ENCODE results near the gene RAMP3.

The RAMP3 gene

GRCh38 chr7:45138433-45139267, 18.9 kb upstream of the RAMP3 start:
- DNase-seq (ENCODE audit: low read depth) = peak; percentile 29
- no peak for TF ChIP-seq CTCF (IDR thresholded peaks at IDR 0.05; ENCODE audit: insufficient read depth, low read depth, low read length, missing control alignments)
- no peak overlapping the region for H3K4me3 ChIP-seq (ENCODE audit: low read length)

- TF ChIP-seq CTCF (IDR thresholded peaks at IDR 0.05; ENCODE audit: insufficient read depth, low read depth, low read length, missing control alignments) = no peak
- DNase-seq (ENCODE audit: low read depth) = no peak
- no peak overlapping the region for H3K4me3 ChIP-seq (ENCODE audit: low read length)
Observed at GRCh38 chr7:45140827-45141226, 16.8 kb upstream of the RAMP3 start.

- no peak for TF ChIP-seq CTCF (IDR thresholded peaks at IDR 0.05; ENCODE audit: insufficient read depth, low read depth, low read length, missing control alignments)
- DNase-seq (ENCODE audit: low read depth) = peak; percentile 87
- H3K4me3 ChIP-seq (ENCODE audit: low read length) = no peak overlapping the region
Observed at GRCh38 chr7:45143616-45144015, 14.0 kb upstream of the RAMP3 start.

GRCh38 chr7:45145881-45146280, 11.7 kb upstream of the RAMP3 start:
- TF ChIP-seq CTCF (IDR thresholded peaks at IDR 0.05; ENCODE audit: insufficient read depth, low read depth, low read length, missing control alignments) = no peak
- DNase-seq (ENCODE audit: low read depth) = no peak
- no peak overlapping the region for H3K4me3 ChIP-seq (ENCODE audit: low read length)

GRCh38 chr7:45146531-45147379, 10.8 kb upstream of the RAMP3 start:
- no peak for TF ChIP-seq CTCF (IDR thresholded peaks at IDR 0.05; ENCODE audit: insufficient read depth, low read depth, low read length, missing control alignments)
- DNase-seq (ENCODE audit: low read depth) = no peak
- H3K4me3 ChIP-seq (ENCODE audit: low read length) = no peak overlapping the region

GRCh38 chr7:45147858-45148652, 9.5 kb upstream of the RAMP3 start:
- no peak for DNase-seq (ENCODE audit: low read depth)
- no peak for TF ChIP-seq CTCF (IDR thresholded peaks at IDR 0.05; ENCODE audit: insufficient read depth, low read depth, low read length, missing control alignments)

More at GRCh38 chr7:45147858-45148652, 9.5 kb upstream of the RAMP3 start:
- H3K4me3 ChIP-seq (ENCODE audit: low read length) = no peak overlapping the region

Data from epithelial cell of esophagus (primary cell).